Rectal smooth muscle tissue (tissue), 1 donor: ENCODE results near the gene ZSCAN30.

Experiments
- H3K27ac ChIP-seq: one replicate; pipeline ENCODE4 v1.7.0; 2013; ENCODE audit warnings: low read depth, low read length, inconsistent platforms
- H3K27me3 ChIP-seq: one replicate; pipeline ENCODE4 v1.7.0; 2013; ENCODE audit warnings: low read length; ENCODE audit not compliant: control insufficient read depth, insufficient read depth
- H3K36me3 ChIP-seq: one replicate; pipeline ENCODE4 v1.7.0; 2013; ENCODE audit warnings: low read length; ENCODE audit not compliant: control insufficient read depth, insufficient read depth
- H3K4me1 ChIP-seq: one replicate; pipeline ENCODE4 v1.7.0; 2013; ENCODE audit warnings: low read length; ENCODE audit not compliant: control insufficient read depth, insufficient read depth
- H3K4me3 ChIP-seq: one replicate; pipeline ENCODE4 v1.7.0; 2013; ENCODE audit warnings: low read length
- H3K9ac ChIP-seq: one replicate; pipeline ENCODE4 v1.7.0; 2013; ENCODE audit warnings: low read length

ZSCAN30 gene

GRCh38 chr18:35290094-35290735, at the start of gene ZSCAN30:
ZSCAN30 (minus strand) TSS chr18:35290229; CDS start chr18:35264352, 25,877 bp downstream.
- H3K27ac ChIP-seq, result peak within 1 kb of the TSS; percentile 57
- H3K36me3 ChIP-seq, result no peaks in the 10 kb centered on the region
- H3K4me1 ChIP-seq, result no peaks in the 10 kb centered on the region
- peak within 1 kb of the TSS; percentile 84 for H3K4me3 ChIP-seq
- no peaks in the 10 kb centered on the region for H3K27me3 ChIP-seq
- peak within 1 kb of the TSS; percentile 92 for H3K9ac ChIP-seq

GRCh38 chr18:35337286-35337685, 47.3 kb upstream of the ZSCAN30 start:
- Histone ChIP-seq H3K27me3 (no peaks in the 10 kb centered on the region), H3K27ac (no peak overlapping the region), H3K4me1 (peaks cover 2% of the 10 kb centered on the region), H3K4me3 (no peak overlapping the region), H3K36me3 (peaks cover 34% of the 10 kb centered on the region), H3K9ac (no peak overlapping the region)

DNA sequence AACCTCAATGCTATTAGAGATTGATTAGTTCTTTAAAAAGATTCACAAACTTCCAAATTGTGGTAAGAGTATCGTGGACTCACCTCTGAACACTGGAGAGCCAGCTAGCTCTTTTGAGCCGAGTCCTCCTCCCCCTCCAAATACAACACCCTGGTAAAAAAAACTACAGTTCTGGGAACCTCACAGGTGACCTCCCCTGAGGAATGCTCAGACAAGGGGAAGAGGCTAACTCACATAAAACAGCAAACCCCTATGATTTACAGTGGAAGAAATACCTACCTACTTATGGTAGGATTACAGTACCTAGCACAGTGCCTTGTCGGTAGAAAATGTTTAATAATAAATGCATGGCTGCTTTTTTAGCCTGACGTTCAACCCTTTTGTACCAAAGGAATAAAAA, 45.8 kb upstream of the ZSCAN30 start:
- Histone ChIP-seq H3K4me3 (no peak overlapping the region), H3K27me3 (no peaks in the 10 kb centered on the region), H3K4me1 (peaks cover 2% of the 10 kb centered on the region), H3K27ac (no peak overlapping the region), H3K36me3 (peaks cover 38% of the 10 kb centered on the region), H3K9ac (no peak overlapping the region)

DNA sequence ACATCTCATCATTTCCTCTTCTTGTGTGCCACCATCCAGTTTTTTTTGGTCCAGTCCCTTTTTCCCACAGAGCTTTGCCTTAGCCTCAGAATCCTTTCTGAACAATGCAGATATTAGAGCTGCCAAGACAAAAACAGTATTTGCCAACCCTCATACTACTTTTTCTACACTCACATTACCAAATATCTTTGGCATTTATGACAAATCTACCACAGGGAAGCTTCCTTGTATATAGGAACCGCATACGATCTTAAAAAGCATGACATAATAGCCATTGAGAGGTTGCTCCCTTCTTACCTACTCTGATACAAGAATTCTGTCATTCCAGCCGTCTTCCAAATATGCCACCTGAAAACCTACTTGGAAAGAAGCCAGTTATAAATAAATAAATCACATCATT, 44.8 kb upstream of the ZSCAN30 start:
- no peaks in the 10 kb centered on the region for H3K27me3 ChIP-seq
- peaks cover 2% of the 10 kb centered on the region for H3K4me1 ChIP-seq
- H3K4me3 ChIP-seq, result no peak overlapping the region
- H3K36me3 ChIP-seq, result peaks cover 32% of the 10 kb centered on the region
- no peak overlapping the region for H3K9ac ChIP-seq
- H3K27ac ChIP-seq, result no peak overlapping the region

DNA sequence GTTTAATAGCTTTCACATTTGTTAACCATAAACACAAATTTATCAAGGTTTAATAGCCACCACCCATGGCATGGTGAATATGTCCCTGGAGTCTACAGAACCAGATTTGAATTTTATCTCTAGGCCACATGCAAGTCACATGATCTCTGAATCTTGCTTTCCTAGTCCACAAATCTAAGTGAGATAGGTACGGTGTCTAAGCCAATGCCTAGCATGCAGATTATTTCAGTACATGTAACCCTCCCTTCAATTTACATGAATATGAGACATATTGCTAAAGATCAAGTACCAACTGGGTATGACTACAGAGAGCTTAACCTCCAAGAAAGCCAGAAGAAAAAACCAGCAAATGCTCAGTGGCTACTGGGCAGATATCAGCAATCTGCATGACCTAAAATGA, 44.2 kb upstream of the ZSCAN30 start:
- H3K36me3 ChIP-seq, result peaks cover 27% of the 10 kb centered on the region
- no peak overlapping the region for H3K27ac ChIP-seq
- H3K4me3 ChIP-seq, result no peak overlapping the region
- H3K9ac ChIP-seq, result no peak overlapping the region
- no peaks in the 10 kb centered on the region for H3K27me3 ChIP-seq
- H3K4me1 ChIP-seq, result peaks cover 2% of the 10 kb centered on the region

DNA sequence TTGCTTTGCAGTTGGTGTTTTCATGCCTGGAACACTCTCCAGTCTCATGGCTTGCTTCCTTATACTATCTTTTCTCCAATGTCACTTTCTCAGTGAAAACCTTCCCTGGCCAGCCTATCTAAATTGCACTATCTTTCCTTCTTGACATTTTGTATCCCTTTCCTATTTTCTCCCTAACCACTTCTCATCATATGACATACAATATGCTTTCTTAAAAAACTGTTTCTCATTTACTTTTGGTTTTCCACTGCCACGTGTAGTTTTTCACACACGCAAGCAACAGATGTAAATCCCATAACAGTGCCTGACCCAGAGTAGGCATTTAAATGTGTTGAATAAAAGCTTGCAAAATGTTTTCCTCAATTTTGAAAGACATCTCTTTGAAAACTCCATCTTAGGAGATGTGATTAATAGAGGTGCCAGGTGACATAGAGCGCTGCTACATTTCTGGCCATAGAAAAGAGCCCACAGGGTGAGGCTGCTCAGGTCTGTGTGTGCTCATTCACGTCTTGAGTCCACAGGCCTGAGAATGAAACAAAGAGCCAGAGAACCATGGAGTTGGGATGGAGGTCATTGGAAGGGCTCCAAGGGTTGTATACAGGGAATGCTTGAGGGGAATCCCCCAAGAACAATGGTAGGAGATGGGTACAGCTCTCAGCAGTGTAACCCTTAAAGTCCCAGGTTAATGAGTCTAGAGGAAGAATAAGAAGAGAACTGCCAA, 41.5 kb upstream of the ZSCAN30 start:
- no peak overlapping the region for H3K4me3 ChIP-seq
- peaks cover 2% of the 10 kb centered on the region for H3K4me1 ChIP-seq
- no peak overlapping the region for H3K27ac ChIP-seq
- H3K9ac ChIP-seq, result no peak overlapping the region
- no peaks in the 10 kb centered on the region for H3K27me3 ChIP-seq
- H3K36me3 ChIP-seq, result peaks cover 19% of the 10 kb centered on the region

GRCh38 chr18:35328868-35329267, 38.8 kb upstream of the ZSCAN30 start:
- Histone ChIP-seq H3K27ac (no peak overlapping the region), H3K4me3 (no peak overlapping the region), H3K36me3 (peaks cover 5% of the 10 kb centered on the region), H3K27me3 (no peaks in the 10 kb centered on the region), H3K9ac (no peak overlapping the region), H3K4me1 (no peaks in the 10 kb centered on the region)

GRCh38 chr18:35326695-35327387, 36.8 kb upstream of the ZSCAN30 start:
- Histone ChIP-seq H3K9ac (no peak overlapping the region), H3K27me3 (no peaks in the 10 kb centered on the region), H3K27ac (no peak overlapping the region), H3K36me3 (peaks cover 4% of the 10 kb centered on the region), H3K4me1 (no peaks in the 10 kb centered on the region), H3K4me3 (no peak overlapping the region)

GRCh38 chr18:35324926-35325655, 35.1 kb upstream of the ZSCAN30 start:
- Histone ChIP-seq H3K4me3 (no peak overlapping the region), H3K27me3 (no peaks in the 10 kb centered on the region), H3K27ac (no peak overlapping the region), H3K36me3 (no peaks in the 10 kb centered on the region), H3K9ac (no peak overlapping the region), H3K4me1 (no peaks in the 10 kb centered on the region)

GRCh38 chr18:35322486-35323458, 32.7 kb upstream of the ZSCAN30 start:
- no peak overlapping the region for H3K9ac ChIP-seq
- H3K4me1 ChIP-seq, result no peaks in the 10 kb centered on the region

GRCh38 chr18:35311496-35311895, 21.5 kb upstream of the ZSCAN30 start:
- H3K27me3 ChIP-seq, result no peaks in the 10 kb centered on the region
- no peaks in the 10 kb centered on the region for H3K4me1 ChIP-seq
- no peak overlapping the region for H3K4me3 ChIP-seq
- H3K27ac ChIP-seq, result no peak overlapping the region
- no peak overlapping the region for H3K9ac ChIP-seq
- peaks cover 16% of the 10 kb centered on the region for H3K36me3 ChIP-seq

More at GRCh38 chr18:35322486-35323458, 32.7 kb upstream of the ZSCAN30 start:
- Histone ChIP-seq H3K27me3 (no peaks in the 10 kb centered on the region), H3K4me3 (no peak overlapping the region), H3K36me3 (no peaks in the 10 kb centered on the region), H3K27ac (no peak overlapping the region)
